22Rv1 (cell line): ENCODE measurements around the gene BRF1.
A peak's percentile ranks its signal among the peaks of the same experiment; 100 is the strongest.

Source experiments
- H3K27ac ChIP-seq: fragments of 450-650 bp; 2 replicates; pipeline ENCODE4 v1.5.1; 2017
- ZFX ChIP-seq: fragments of 450-650 bp; IDR thresholded peaks from 2 replicates; pipeline ENCODE4 v1.6.1; 2017; ENCODE audit warnings: antibody characterized with exemption, borderline replicate concordance
- TF ChIP-seq, protein P1 (sequence below): fragments of 450-650 bp; IDR thresholded peaks from 2 replicates; pipeline ENCODE4 v1.5.1; 2017; ENCODE audit warnings: mild to moderate bottlenecking

The BRF1 gene

DNA sequence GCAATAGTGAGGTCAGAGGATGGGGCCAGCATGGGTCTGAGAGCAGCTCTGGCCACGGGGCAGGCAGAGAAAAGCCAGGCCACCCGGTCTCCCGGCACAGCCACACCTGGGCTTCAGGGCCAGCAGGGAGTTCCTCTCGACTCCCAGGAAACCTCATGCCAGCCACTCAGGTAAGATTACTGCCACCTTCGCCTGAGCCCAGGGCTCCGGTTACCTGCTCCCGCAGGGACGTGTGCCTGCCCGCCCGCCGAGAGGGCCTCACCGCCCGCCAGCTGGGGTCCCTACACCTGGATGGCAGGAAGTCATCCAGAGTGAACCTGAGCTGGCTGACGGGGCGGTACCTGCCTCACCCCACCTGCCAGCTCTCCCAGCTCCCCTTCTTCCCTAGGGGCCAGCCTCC is 139.5 kb downstream of the BRF1 start:
- TF ChIP-seq, protein P1, sequence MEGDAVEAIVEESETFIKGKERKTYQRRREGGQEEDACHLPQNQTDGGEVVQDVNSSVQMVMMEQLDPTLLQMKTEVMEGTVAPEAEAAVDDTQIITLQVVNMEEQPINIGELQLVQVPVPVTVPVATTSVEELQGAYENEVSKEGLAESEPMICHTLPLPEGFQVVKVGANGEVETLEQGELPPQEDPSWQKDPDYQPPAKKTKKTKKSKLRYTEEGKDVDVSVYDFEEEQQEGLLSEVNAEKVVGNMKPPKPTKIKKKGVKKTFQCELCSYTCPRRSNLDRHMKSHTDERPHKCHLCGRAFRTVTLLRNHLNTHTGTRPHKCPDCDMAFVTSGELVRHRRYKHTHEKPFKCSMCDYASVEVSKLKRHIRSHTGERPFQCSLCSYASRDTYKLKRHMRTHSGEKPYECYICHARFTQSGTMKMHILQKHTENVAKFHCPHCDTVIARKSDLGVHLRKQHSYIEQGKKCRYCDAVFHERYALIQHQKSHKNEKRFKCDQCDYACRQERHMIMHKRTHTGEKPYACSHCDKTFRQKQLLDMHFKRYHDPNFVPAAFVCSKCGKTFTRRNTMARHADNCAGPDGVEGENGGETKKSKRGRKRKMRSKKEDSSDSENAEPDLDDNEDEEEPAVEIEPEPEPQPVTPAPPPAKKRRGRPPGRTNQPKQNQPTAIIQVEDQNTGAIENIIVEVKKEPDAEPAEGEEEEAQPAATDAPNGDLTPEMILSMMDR = no peak
- TF ChIP-seq ZFX = no peak
- H3K27ac ChIP-seq = no peak overlapping the region

DNA sequence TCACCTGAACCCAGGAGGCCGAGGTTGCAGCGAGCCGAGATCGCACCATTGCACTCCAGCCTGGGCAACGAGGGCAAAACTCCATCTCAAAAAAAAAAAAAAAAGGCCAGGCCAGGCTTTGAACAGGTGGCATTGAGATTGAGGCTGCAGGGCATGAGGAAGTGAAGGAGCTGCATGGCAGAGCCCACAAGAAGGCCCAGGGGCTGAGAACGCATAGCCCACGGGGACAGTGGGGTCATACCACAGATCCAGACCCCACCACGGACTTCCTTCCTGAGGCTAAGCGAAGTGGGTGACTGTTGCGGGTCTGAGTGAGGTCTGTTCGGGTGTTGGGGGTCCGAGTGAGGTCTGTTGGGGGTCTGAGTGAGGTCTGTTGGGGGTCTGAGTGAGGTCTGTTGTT is 140.0 kb downstream of the BRF1 start:
- TF ChIP-seq, protein P1 = no peak
- no peak for TF ChIP-seq ZFX
- H3K27ac ChIP-seq = peak overlapping the region; percentile 36; the same call in 1 of the 2 replicates

DNA sequence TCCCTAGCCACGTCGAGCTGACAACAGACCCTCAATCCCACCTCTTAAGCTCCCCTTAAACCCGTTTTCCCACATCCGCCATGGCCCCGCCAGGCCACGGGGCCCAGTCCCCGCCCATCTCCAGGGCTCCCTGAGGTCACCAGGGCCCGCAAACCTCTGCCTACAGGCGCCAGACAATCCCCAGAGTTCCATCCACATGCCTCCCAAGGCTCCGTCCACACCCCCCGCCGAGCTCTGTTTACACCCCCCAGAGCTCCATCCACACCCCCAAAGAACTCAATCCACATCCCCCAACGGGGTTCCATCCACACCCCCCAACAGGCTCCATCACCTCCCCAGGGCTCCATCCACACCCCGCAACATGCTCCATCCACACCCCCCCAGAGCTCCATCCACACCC is 141.5 kb downstream of the BRF1 start:
- TF ChIP-seq, protein P1 = no peak
- no peak for TF ChIP-seq ZFX

More for the DNA sequence above, 141.5 kb downstream of the BRF1 start:
- H3K27ac ChIP-seq = no peak overlapping the region
